Spleen (tissue), 7 donors: ENCODE measurements around the gene AGPAT3.

Experiments
- POLR2A ChIP-seq, 3 donors: fragments of 450-650 bp; IDR thresholded peaks; one replicate each; pipeline ENCODE4 v1.5.1; 2017; ENCODE audit warnings: antibody characterized with exemption in 3 of 3, mild to moderate bottlenecking in 1 of 3
- POLR2AphosphoS5 ChIP-seq, 3 donors: sonication (generic); formaldehyde crosslinking; IDR thresholded peaks; one replicate each; pipeline ENCODE4 v1.5.1; 2017; ENCODE audit warnings: antibody characterized with exemption in 3 of 3
- TF ChIP-seq, protein P1 (sequence below), 11 experiments: fragments of 200-600 bp in 7 of 11; fragments of 450-650 bp in 4 of 11; sonication (generic) in 4 of 11; IDR thresholded peaks in 8 of 11; conservative IDR thresholded peaks in 3 of 11; 1 replicate in 7 of 11; 2 replicates in 4 of 11; pipeline versions ENCODE4 v1.4.0 to v1.8.0; 2016 to 2021; ENCODE audit warnings: antibody characterized with exemption in 11 of 11, inconsistent platforms in 4 of 11, mild to moderate bottlenecking in 1 of 11
- donor health status: DM: no; HTN: no; CAD: no; lungs with moderate emphysema.
- donor health status: DM: no; HTN: no; CAD: no.
- donor health status: DM: no; HTN: no; CAD: no.

DNA sequence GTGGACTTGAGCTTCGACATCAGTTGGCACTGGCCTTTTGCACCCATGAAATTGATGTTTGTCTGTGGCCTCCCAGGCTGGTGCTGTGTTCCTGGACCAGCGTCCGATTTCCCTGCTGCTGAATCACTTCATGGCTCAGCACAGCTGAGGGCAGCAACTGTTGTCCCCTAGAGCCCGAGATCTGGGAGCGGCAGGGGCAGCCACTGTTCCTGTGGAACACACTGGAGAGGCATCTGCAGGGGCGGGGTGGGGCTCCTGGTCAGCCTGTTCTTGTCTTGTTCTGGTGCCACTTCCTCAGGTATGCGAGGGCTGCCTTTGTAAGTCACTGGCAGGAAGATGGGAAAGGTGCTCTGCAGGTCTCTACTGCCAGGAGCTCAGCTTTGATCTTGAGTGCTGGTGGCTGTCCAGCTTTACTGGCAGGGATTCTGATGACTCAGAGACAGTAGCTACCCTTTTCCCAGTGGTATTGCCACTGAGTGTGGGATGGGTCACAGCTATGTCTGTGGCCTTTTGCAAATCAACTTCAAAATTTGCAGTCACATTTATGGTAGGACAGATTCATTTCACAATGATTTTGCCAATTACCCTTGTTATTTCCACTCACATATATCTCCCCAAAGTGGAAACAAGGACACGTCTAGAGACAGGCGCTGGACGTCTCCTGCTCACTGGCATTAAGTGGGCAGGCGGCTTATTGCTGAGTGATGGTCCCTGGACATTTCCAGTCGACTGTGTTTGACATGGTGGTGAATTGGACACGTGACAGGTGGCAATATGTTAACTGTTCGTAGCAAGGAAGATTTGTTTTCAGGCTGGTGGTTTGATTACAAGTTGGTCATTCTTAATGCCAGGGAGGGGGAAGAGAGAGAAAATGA is 15.3 kb downstream of the AGPAT3 start:
- TF ChIP-seq, protein P1, sequence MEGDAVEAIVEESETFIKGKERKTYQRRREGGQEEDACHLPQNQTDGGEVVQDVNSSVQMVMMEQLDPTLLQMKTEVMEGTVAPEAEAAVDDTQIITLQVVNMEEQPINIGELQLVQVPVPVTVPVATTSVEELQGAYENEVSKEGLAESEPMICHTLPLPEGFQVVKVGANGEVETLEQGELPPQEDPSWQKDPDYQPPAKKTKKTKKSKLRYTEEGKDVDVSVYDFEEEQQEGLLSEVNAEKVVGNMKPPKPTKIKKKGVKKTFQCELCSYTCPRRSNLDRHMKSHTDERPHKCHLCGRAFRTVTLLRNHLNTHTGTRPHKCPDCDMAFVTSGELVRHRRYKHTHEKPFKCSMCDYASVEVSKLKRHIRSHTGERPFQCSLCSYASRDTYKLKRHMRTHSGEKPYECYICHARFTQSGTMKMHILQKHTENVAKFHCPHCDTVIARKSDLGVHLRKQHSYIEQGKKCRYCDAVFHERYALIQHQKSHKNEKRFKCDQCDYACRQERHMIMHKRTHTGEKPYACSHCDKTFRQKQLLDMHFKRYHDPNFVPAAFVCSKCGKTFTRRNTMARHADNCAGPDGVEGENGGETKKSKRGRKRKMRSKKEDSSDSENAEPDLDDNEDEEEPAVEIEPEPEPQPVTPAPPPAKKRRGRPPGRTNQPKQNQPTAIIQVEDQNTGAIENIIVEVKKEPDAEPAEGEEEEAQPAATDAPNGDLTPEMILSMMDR (IDR thresholded peaks at IDR 0.05 in 8 of 11, conservative IDR thresholded peaks at IDR 0.05 in 3 of 11) = no peak
- TF ChIP-seq POLR2A (IDR thresholded peaks at IDR 0.05) (no peak), POLR2AphosphoS5 (IDR thresholded peaks at IDR 0.05) (no peak)
